Measurements from ENCODE around the gene SYT14.

Gene SYT14

DNA sequence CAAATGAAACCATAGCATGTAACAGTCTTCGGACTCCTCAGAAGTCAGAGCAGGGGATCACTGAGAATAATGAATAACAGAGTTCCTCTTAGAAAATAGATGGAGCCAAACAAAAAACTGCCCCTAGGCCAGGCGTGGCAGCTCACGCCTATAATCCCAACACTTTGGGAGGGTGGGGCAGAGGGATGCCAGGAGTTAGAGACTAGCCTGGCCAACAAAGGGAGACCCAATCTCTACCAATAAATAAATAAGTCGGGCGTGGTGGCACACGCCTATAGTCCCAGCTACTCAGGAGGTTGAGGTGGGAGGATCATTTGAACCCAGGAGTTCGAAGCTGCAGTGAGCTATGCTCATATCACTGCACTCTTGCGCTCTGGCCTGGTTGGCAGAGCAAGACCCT lies 236.1 kb downstream of the SYT14 start:
- TF ChIP-seq, protein P1, sequence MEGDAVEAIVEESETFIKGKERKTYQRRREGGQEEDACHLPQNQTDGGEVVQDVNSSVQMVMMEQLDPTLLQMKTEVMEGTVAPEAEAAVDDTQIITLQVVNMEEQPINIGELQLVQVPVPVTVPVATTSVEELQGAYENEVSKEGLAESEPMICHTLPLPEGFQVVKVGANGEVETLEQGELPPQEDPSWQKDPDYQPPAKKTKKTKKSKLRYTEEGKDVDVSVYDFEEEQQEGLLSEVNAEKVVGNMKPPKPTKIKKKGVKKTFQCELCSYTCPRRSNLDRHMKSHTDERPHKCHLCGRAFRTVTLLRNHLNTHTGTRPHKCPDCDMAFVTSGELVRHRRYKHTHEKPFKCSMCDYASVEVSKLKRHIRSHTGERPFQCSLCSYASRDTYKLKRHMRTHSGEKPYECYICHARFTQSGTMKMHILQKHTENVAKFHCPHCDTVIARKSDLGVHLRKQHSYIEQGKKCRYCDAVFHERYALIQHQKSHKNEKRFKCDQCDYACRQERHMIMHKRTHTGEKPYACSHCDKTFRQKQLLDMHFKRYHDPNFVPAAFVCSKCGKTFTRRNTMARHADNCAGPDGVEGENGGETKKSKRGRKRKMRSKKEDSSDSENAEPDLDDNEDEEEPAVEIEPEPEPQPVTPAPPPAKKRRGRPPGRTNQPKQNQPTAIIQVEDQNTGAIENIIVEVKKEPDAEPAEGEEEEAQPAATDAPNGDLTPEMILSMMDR (IDR thresholded peaks at IDR 0.05): no peak

DNA sequence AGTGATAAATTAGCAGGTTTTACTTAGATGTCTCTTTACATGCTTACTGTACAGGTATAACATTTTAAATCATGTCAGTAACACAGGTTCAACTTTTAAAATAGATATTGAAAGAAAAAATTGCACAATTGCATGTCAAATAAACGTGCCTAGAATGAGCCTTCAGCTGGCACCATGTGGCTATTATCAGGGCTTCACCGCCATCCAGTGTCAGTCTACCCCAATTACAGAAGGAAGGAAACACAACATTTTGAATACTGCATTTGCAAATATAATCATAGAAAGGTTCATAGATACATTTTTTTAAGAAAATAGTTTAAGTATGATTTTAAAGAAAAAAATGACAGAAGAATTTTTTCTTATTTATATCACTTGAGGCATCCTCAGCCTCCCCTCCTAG lies 247.0 kb downstream of the SYT14 start:
- TF ChIP-seq, protein P1 (IDR thresholded peaks at IDR 0.05): no peak

DNA sequence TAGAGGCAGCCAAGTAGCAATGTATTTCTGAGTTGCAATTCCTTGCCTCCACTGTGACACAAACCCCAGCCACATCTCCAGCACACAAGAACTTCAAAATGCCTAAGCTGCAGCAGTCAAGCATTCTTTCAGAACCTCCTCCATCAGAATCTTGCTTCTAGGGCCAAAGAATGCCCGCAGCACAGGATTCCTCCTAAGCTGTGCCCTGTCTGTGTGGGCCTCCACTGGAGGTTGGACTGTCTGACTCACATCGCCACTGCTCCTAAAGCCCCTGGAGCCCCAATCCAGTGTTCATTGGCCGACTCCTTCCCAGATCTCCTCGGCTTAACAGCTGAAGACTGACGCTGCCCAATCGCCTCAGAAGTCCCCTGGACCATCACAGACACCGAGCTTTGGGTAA lies 251.4 kb downstream of the SYT14 start:
- TF ChIP-seq, protein P1 (IDR thresholded peaks at IDR 0.05): no peak

DNA sequence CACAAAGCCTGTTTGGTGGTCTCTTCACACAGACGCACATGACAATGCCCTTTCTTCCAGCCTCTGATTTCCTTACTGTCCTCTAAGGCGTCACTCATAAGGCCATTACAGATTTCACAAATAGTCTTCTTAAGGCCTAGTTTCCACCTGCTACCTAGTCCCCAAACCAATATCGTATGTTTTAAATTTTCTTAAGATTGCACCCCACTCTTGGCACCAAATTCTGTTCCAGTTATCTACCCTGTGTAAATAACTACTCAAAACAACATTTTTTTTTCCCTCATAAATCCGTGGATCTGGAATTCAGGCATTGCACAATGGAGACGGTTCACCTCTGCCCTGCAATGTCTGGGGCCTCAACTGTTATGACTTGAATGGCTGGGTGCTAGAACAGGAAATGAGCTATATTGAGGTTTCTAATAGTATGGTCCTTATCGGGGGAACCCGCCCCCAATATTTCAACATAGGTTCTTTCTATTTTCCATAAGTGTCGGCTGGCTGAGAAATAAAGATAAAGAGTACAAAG lies 257.7 kb downstream of the SYT14 start:
- TF ChIP-seq, protein P1 (IDR thresholded peaks at IDR 0.05): no peak

DNA sequence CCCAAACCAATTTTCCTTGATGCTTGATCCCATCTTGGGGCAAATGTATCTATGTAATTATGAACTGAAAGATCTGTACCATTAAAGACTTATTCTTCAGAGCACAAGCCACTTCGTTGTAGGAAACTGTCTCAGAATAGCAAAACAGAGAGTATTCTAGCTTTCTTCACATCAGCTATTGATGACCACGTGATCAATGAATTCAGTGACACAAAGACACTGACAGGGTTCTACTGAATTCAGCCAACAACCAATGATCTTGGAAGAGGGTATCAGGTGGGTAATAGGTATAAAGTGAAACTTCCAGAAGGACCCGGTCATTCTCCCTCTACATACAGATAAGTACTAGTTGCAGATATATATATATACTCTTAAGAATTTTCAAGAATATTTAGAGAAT lies 260.8 kb downstream of the SYT14 start:
- TF ChIP-seq, protein P1 (IDR thresholded peaks at IDR 0.05): no peak

DNA sequence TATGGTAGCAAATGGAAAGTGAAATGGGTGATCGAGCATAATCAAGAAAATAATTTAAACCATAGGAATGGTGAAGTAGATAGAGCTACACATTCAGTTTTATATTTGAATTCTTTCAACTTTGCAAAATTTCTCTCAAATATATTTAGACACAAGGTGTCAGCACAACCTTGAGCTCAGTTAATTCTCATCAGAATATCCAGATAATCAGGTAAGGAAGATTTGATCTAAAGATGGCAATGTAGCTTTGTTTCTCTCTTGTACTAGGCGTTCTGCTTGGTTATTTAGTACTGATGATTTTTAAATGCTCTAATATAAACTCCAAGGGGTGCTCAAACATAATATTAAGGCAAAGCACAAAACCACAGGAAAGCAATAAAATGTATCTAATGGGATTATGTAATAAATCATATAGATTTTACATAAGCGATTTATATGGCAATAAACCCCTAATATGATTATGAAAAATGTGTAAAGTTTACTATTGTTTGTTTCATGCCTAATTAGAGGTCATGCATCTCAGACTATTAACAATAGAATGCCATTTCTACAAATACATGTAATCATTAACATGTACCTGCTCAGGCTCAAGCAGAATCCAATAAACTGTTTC lies 262.2 kb downstream of the SYT14 start:
- TF ChIP-seq, protein P1 (IDR thresholded peaks at IDR 0.05): no peak

DNA sequence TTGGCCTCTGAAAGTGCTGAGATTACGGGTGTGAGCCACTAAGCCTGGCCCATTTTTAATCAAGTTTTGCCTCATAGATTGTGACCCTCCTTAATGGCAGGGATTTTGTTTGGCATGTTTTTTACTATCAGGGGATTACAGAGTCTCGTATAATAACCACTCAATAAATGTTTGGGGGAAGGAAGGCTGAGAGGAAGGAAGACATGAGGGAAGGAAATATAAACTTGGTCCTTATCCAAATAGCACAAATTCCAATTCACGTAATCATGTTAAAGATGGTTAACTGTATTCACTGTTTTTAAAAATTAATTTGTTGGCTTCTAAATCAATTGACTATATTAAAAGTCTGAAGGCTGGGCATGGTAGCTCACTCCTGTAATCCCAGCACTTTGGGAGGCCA lies 263.7 kb downstream of the SYT14 start:
- TF ChIP-seq, protein P1 (IDR thresholded peaks at IDR 0.05): no peak

Measured in LNCAP (cell line).